Bronchial epithelial cell (primary cell): ENCODE measurements around the gene MAP4. TPM values are rescaled to one million over a fixed set of nuclear protein-coding genes. Genes with fewer than 3 reads are reported as not detected.
A peak's percentile ranks its signal among the peaks of the same experiment; 100 is the strongest.

ENCODE experiments used
- DNase-seq: peaks from one replicate; pipeline ENCODE4 v3.0.0-alpha.2; 2010; ENCODE audit warnings: low read depth
- FAIRE-seq: peaks from 2 replicates; lab custom pipeline; 2011; peaks lifted over from hg19 to GRCh38; lab: Jason Lieb, UNC
- H3K27me3 ChIP-seq: 2 replicates; pipeline ENCODE4 v1.5.1; 2011; ENCODE audit warnings: low read length; ENCODE audit not compliant: control insufficient read depth, insufficient read depth
- H3K36me3 ChIP-seq: 2 replicates; pipeline ENCODE4 v1.5.1; 2011; ENCODE audit warnings: low read length; ENCODE audit not compliant: control insufficient read depth, insufficient read depth
- H3K4me3 ChIP-seq: 2 replicates; pipeline ENCODE4 v1.5.1; 2011; ENCODE audit warnings: mild to moderate bottlenecking, low read depth, low read length, control low read depth
- total RNA-seq: library from RNA; depleted of rRNA; stranded (reverse); fragments of >200 nt; gene quantifications from 2 replicates; pipeline ENCODE4 v1.2.1, GENCODE V29; 2014
- TF ChIP-seq, protein P1 (sequence below): IDR thresholded peaks from 2 replicates; pipeline ENCODE4 v1.5.1; 2011; ENCODE audit warnings: mild to moderate bottlenecking, moderate library complexity, low read length, control low read depth, inconsistent platforms; ENCODE audit not compliant: insufficient read depth, severe bottlenecking

MAP4 gene
- total RNA-seq, 1 donor from 2014 or later: 44.8 TPM

DNA sequence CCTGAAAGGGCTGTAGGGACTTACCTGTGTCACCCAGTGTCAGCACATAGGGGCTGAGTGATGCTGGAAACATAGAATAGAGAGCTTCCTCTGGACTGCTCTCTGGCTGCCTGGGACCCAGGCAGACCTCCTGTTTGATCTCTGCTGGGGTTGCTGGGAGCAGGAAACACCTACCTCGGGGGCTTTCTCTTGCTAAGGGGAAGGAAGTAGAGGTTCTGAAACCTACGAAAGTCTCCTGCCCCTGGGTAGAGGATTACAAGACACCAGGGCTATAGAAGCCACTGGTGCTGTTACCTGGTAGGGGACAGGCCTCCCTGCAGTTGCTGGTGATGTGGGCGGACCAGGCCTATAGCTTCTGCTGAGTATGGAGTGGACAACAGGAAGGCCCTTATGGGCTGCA, 131.6 kb downstream of the MAP4 start:
- DNase-seq (no peak), FAIRE-seq (no peak)
- no peaks in the 10 kb centered on the region for H3K27me3 ChIP-seq
- no peak overlapping the region for H3K4me3 ChIP-seq
- TF ChIP-seq, protein P1, sequence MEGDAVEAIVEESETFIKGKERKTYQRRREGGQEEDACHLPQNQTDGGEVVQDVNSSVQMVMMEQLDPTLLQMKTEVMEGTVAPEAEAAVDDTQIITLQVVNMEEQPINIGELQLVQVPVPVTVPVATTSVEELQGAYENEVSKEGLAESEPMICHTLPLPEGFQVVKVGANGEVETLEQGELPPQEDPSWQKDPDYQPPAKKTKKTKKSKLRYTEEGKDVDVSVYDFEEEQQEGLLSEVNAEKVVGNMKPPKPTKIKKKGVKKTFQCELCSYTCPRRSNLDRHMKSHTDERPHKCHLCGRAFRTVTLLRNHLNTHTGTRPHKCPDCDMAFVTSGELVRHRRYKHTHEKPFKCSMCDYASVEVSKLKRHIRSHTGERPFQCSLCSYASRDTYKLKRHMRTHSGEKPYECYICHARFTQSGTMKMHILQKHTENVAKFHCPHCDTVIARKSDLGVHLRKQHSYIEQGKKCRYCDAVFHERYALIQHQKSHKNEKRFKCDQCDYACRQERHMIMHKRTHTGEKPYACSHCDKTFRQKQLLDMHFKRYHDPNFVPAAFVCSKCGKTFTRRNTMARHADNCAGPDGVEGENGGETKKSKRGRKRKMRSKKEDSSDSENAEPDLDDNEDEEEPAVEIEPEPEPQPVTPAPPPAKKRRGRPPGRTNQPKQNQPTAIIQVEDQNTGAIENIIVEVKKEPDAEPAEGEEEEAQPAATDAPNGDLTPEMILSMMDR: no peak
- H3K36me3 ChIP-seq: peaks cover 4% of the 10 kb centered on the region

DNA sequence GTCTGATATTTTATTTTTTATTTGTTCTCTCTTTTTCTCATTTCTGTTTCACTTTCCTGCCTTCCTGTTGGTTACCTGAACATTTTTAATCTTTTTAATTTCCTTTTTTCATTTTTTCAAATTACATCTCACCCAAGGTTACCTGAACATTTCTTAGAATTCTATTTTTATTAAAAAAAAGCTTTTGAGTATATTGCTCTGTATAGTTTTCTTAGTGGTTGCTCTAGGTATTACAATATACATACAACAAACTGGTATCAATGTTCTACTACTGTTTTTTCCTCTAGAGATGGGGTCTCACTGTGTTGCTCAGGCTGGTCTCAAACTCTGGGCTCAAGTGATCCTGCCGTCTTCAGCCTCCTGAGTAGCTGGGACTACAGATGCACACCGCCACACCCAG, 133.9 kb downstream of the MAP4 start:
- Histone ChIP-seq H3K27me3 (no peaks in the 10 kb centered on the region), H3K4me3 (no peak overlapping the region), H3K36me3 (peaks cover 5% of the 10 kb centered on the region)
- DNase-seq: no peak
- TF ChIP-seq, protein P1: no peak
- FAIRE-seq: no peak

DNA sequence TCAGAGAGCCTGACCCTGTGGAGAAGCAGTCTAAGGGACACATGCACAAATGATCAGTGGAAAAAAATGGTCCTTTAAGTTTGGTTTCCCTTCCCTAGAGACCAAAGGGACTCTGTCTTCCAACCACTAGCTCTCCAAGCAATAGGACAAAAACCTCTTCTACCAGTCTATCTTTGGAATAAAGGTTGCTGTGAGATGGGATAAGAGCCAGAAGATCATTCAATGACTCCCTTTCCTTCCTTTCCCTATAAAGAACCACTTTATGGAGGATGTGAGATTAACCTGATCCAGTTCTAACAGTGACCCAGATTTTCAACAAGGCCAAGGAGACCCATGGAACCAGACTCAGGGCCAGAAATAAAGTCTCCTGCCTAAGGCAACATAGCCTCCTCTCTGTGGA, 138.5 kb downstream of the MAP4 start:
- no peak overlapping the region for H3K4me3 ChIP-seq
- peaks cover 12% of the 10 kb centered on the region for H3K36me3 ChIP-seq
- TF ChIP-seq, protein P1: no peak
- DNase-seq (no peak), FAIRE-seq (no peak)
- H3K27me3 ChIP-seq: no peaks in the 10 kb centered on the region

DNA sequence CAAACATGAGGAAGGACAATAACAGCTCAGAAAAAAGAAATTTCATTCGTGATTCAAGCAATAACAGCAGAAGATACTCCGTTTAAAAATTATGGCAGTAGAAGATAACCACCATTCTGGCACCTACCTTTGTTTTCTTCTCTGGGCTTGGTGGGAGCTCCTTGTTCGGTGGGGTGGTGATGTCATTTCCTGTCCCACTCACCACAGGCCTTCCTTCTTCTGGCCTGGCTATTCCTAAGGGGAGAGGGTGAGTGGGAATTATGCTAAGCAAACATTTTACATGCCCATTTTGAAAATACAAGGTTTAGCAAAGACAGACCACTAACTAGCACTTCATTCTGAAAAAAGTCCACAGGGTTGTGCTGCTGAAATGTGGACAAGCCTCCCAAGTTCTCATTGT, 138.9 kb downstream of the MAP4 start:
- H3K4me3 ChIP-seq: no peak overlapping the region
- FAIRE-seq (no peak), DNase-seq (peak; percentile 25)
- H3K36me3 ChIP-seq: peaks cover 13% of the 10 kb centered on the region
- TF ChIP-seq, protein P1: no peak
- no peaks in the 10 kb centered on the region for H3K27me3 ChIP-seq

DNA sequence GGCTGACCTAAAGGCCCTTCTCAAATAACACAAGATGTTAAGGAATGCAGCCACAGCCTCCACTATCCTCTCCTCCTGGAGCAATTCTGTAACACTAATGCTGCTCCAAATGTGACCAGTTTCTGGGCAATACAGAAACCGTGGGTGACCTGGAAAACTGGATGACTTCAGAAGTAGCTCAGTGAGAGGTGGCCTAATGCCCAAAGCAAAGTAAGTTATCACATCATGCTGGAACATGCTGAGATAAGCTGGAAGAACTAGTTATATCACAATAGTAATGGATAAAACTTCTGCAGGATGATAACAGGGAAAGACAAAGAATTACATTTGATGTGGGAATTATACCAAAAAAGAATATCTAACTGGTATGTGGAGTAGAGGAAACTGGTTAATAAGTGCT, 141.3 kb downstream of the MAP4 start:
- FAIRE-seq (no peak), DNase-seq (peak; percentile 87)
- H3K27me3 ChIP-seq: no peaks in the 10 kb centered on the region
- no peak overlapping the region for H3K4me3 ChIP-seq
- H3K36me3 ChIP-seq: peaks cover 21% of the 10 kb centered on the region
- TF ChIP-seq, protein P1: no peak

DNA sequence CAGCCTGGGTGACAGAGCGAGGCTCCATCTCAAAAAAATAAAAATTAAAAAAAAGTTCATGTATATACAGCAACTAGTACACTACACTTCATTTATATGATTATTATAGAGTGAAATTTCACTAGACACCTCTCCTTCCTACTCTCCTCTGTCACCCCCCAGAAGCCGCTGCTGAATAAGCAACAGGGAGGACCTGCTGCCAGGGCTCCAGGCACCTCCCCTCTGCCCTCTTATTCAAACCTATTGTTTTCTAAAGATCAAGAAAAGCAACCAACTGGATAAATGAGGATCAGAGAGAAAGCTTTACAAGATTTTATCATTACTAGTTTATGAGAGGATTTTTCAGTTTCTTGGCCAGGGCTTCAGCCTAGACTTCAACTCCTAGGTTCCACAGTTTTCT, 141.8 kb downstream of the MAP4 start:
- no peak for DNase-seq
- H3K36me3 ChIP-seq: peaks cover 24% of the 10 kb centered on the region

More for the DNA sequence above, 141.8 kb downstream of the MAP4 start:
- no peaks in the 10 kb centered on the region for H3K27me3 ChIP-seq
- TF ChIP-seq, protein P1: no peak
- no peak overlapping the region for H3K4me3 ChIP-seq
- FAIRE-seq: no peak
